GM12878 (cell line): Measurements from ENCODE around the gene GPSM3. TPM values are rescaled to one million over a fixed set of nuclear protein-coding genes. Genes with fewer than 3 reads are reported as not detected.

ENCODE experiments used
- CHD1 ChIP-seq: IDR thresholded peaks from 2 replicates; pipeline ENCODE4 v1.6.1; 2012; ENCODE audit warnings: low read depth, low read length, improper control_type of control experiment
- FOS ChIP-seq: IDR thresholded peaks from 3 replicates; pipeline ENCODE4 v1.6.1; 2011; ENCODE audit warnings: borderline replicate concordance; ENCODE audit not compliant: insufficient read length; ENCODE audit errors: extremely low read depth
- JUNB ChIP-seq: IDR thresholded peaks from 2 replicates; pipeline ENCODE4 v1.6.1; 2016; ENCODE audit warnings: antibody characterized with exemption, mild to moderate bottlenecking
- MTA3 ChIP-seq: IDR thresholded peaks from 2 replicates; pipeline ENCODE4 v1.6.1; 2012; ENCODE audit warnings: low read length, inconsistent platforms, borderline replicate concordance
- NR2F1 ChIP-seq: fragments of 450-650 bp; conservative IDR thresholded peaks from 2 replicates; pipeline ENCODE4 v1.6.1; 2017; ENCODE audit warnings: mild to moderate bottlenecking
- TARDBP ChIP-seq: IDR thresholded peaks from 2 replicates; pipeline ENCODE4 v1.6.1; 2016; ENCODE audit warnings: borderline replicate concordance
- ZNF384 ChIP-seq: IDR thresholded peaks from 2 replicates; pipeline ENCODE4 v1.6.1; 2012; ENCODE audit warnings: low read depth, mild to moderate bottlenecking, low read length, improper control_type of control experiment, borderline replicate concordance
- ZNF592 ChIP-seq: fragments of 450-650 bp; IDR thresholded peaks from 2 replicates; pipeline ENCODE4 v1.6.1; 2017; ENCODE audit warnings: mild to moderate bottlenecking, moderate library complexity
- polyA plus RNA-seq, 11 experiments: library from polyadenylated mRNA; depleted of rRNA in 4 of 11; unstranded in 6 of 11; stranded (reverse) in 5 of 11; fragments of >200 nt; fragmentation: Nextera tagmentation in 4 of 11; fragmentation: Illumina TruSeq in 1 of 11; extraction: Ambion mirVana in 4 of 11; extraction: Trizol in 1 of 11; gene quantifications; 1 replicate in 1 of 11; 2 replicates in 10 of 11; pipeline versions ENCODE4 v1.2.1 to v1.2.3, GENCODE V29; 2011 to 2016; ENCODE audit warnings: inconsistent platforms in 2 of 11, missing spikeins in 2 of 11, low read depth in 1 of 11
- total RNA-seq, 4 experiments: library from RNA; depleted of rRNA in 3 of 4; stranded (reverse); fragments of >200 nt in 3 of 4; fragmentation: Illumina TruSeq in 1 of 4; extraction: Trizol in 1 of 4; gene quantifications; 2 replicates each; pipeline versions ENCODE4 v1.2.1 to v1.2.3, GENCODE V29; 2013 to 2021
- TF ChIP-seq, protein P1 (sequence below): IDR thresholded peaks from 2 replicates; pipeline ENCODE4 v1.6.1; 2011; ENCODE audit warnings: borderline replicate concordance, low read depth, mild to moderate bottlenecking, moderate library complexity, low read length; ENCODE audit not compliant: insufficient read depth, poor library complexity, severe bottlenecking

The GPSM3 gene
- total and polyA plus RNA-seq, 10 of the 15 experiments (the other 5 are each of a cell fraction or from before 2014, with no cell fraction given) = 22.0 to 137 (median 113) TPM

- TF ChIP-seq FOS = no peak
- no peak for TF ChIP-seq ZNF592
- no peak for TF ChIP-seq JUNB
- TF ChIP-seq ZNF384 = no peak
- 0 out of 2 replicates have a peak, but pooled peaks have one; percentile 34 for TF ChIP-seq MTA3
- TF ChIP-seq NR2F1 = no peak
- TF ChIP-seq, protein P1, sequence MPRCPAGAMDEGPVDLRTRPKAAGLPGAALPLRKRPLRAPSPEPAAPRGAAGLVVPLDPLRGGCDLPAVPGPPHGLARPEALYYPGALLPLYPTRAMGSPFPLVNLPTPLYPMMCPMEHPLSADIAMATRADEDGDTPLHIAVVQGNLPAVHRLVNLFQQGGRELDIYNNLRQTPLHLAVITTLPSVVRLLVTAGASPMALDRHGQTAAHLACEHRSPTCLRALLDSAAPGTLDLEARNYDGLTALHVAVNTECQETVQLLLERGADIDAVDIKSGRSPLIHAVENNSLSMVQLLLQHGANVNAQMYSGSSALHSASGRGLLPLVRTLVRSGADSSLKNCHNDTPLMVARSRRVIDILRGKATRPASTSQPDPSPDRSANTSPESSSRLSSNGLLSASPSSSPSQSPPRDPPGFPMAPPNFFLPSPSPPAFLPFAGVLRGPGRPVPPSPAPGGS = no peak
- no peak for TF ChIP-seq CHD1
- TF ChIP-seq TARDBP = no peak
These were observed 8.3 kb downstream of the GPSM3 start, which contains the start of gene AGER (continued) for GRCh38 chr6:32184084-32184640.
